ENCODE results near the gene ACACB.

ACACB gene

DNA sequence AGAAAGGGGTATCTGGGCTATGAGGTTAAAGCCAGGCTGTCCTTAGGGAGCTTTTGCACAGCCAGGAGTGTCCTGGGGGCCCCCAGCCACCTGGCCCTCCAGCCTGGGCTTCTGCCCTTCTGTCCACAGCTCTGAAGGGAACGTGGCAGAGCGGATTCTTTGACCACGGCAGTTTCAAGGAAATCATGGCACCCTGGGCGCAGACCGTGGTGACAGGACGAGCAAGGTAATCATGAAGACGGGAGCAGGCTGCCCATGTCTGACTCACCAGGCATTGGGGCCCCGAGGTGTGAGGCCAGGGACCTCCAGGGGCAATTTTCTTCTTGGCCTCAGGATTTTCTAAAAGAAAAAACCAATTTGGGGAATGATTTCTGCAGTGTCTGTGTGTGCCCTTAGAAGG is 139.6 kb downstream of the ACACB start:
- H3K4me3 ChIP-seq (ENCODE audit: low read length): no peak overlapping the region
- TF ChIP-seq, protein P1, sequence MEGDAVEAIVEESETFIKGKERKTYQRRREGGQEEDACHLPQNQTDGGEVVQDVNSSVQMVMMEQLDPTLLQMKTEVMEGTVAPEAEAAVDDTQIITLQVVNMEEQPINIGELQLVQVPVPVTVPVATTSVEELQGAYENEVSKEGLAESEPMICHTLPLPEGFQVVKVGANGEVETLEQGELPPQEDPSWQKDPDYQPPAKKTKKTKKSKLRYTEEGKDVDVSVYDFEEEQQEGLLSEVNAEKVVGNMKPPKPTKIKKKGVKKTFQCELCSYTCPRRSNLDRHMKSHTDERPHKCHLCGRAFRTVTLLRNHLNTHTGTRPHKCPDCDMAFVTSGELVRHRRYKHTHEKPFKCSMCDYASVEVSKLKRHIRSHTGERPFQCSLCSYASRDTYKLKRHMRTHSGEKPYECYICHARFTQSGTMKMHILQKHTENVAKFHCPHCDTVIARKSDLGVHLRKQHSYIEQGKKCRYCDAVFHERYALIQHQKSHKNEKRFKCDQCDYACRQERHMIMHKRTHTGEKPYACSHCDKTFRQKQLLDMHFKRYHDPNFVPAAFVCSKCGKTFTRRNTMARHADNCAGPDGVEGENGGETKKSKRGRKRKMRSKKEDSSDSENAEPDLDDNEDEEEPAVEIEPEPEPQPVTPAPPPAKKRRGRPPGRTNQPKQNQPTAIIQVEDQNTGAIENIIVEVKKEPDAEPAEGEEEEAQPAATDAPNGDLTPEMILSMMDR (conservative IDR thresholded peaks at IDR 0.05; ENCODE audit: low read length): no peak

DNA sequence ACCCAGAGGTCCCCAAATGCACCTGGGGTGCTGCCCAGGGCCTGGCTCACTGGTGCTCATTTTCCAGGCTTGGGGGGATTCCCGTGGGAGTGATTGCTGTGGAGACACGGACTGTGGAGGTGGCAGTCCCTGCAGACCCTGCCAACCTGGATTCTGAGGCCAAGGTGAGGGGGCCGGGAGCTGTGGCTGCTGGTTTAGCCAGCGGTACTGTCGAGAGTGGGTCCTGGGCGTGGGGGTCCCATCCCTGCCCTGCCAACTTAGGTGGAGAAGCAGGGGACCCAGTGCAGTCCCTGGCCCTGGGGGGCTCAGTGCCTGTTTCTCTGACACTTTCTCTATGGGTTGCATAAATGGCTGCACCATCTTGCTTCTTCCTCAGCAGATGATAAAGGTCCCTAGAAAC is 141.8 kb downstream of the ACACB start:
- no peak overlapping the region for H3K4me3 ChIP-seq (ENCODE audit: low read length)
- no peak for DNase-seq (ENCODE audit: low read depth)
- TF ChIP-seq, protein P1 (conservative IDR thresholded peaks at IDR 0.05; ENCODE audit: low read length): no peak

More for the DNA sequence above, 139.6 kb downstream of the ACACB start:
- DNase-seq (ENCODE audit: low read depth): no peak

DNA sequence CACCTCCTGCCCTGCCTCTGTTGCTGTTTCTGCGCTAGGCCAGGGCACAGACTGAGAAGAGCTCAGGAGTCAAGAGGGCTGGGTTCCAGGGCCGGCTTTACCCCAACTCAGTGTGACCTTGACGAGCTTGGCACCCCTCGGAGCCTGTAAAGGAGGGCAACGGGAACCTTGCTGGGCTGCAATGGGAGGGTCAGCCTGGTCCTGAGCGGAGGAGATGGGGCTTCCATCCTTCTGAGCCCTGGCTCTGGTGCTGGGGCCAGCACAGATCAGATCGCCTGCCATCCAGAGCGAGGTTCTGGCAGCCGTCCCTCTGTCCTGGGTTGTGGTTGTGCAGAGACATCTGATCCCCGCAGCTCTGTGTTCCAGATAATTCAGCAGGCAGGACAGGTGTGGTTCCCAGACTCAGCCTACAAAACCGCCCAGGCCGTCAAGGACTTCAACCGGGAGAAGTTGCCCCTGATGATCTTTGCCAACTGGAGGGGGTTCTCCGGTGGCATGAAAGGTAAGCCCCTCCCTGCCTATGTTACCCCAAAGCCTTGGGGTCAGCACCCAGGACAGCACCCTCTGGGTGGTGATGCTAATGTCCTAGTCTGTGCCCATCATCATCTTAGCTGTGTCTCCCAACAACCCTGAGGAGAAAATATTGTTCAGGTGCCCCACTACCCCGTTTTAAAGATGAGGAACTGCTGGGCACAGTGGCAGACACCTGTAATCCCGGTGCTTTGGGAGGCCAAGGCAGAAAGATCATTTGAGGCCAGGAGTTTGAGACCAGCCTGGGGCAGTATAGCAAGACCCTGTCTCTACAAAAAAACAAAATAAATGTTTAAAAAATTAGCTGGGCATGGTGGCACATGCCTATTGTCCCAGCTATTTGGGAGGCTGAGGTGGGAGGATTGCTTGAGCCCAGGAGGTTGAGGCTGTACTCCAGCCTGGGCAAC is 142.5 kb downstream of the ACACB start:
- TF ChIP-seq, protein P1 (conservative IDR thresholded peaks at IDR 0.05; ENCODE audit: low read length): no peak
- H3K4me3 ChIP-seq (ENCODE audit: low read length): no peak overlapping the region
- no peak for DNase-seq (ENCODE audit: low read depth)

DNA sequence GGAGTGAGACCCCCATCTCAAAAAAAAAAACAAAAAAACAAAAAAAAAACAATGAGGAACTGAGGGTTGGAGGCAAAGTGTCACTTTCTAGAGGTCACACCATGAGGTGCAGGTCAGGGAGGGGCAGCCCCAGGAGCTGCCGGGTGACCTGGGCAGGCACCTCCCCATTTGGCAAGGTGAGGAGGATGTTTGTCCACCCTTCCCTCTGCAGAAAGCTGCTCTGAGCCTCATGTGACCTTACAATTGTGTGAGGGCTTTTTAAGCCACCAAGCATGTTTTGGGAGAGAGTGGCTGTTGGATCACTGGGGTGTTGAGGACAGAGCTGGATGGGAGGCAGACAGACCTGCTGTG is 143.1 kb downstream of the ACACB start:
- DNase-seq (ENCODE audit: low read depth): no peak
- H3K4me3 ChIP-seq (ENCODE audit: low read length): no peak overlapping the region
- TF ChIP-seq, protein P1 (conservative IDR thresholded peaks at IDR 0.05; ENCODE audit: low read length): no peak

DNA sequence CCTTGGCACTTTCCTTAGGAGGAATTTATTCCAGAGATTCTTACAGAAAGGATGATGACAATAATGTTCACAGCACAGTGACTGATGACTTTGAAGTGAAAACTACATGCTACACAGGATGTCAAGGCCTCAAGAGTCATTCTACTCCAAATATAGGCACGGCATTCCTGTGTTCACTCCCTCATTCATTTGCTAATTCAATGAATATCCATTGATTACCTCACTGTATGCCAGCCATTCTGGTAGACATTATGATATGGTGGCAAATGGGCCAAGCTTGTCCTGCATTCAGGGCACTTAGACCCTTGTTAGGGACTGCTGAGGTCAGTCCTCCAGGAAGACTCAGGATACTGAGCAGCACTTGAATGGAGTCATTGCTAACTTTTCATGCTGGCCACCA is 144.7 kb downstream of the ACACB start:
- no peak for DNase-seq (ENCODE audit: low read depth)
- TF ChIP-seq, protein P1 (conservative IDR thresholded peaks at IDR 0.05; ENCODE audit: low read length): no peak
- no peak overlapping the region for H3K4me3 ChIP-seq (ENCODE audit: low read length)

DNA sequence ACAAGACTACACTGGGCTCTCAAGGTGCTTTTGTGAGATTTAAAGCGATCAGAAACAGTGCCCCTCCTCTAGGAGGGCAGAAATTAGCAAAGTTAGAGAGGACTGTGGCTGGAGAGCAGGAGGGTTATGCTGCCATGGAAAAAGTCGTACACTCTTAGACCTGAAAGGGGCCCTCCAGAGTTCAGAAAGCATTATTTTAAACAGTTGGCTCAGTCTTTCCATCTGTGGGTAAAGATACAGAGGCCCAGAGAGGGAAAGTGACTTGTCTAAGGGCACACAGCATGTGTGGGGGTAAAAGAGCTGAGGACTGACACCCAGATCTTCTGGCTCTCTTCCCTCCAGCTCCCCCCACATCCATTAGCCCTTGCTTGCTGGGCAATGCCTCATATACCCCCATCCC is 145.6 kb downstream of the ACACB start:
- no peak for DNase-seq (ENCODE audit: low read depth)
- H3K4me3 ChIP-seq (ENCODE audit: low read length): no peak overlapping the region
- TF ChIP-seq, protein P1 (conservative IDR thresholded peaks at IDR 0.05; ENCODE audit: low read length): no peak

DNA sequence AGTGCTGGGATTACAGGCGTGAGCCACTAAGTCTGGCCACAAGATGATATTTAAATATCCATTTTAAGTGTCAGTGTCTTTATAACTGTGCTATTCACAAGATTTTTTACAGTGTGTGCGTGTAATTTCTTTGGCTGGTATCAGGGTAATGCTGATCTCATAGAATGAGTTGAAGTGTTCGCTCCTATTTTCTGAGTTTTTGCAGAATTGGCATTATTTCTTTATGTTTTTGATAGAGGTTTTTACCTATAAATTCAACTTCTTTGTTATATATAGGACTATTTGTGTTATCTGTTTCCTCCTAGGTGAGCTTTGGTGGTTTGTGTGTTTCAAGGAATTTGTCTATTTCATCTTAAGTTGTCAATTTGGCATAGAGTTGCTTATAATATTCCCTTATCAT is 147.1 kb downstream of the ACACB start:
- H3K4me3 ChIP-seq (ENCODE audit: low read length): no peak overlapping the region
- DNase-seq (ENCODE audit: low read depth): no peak
- TF ChIP-seq, protein P1 (conservative IDR thresholded peaks at IDR 0.05; ENCODE audit: low read length): no peak
